Heart left ventricle (tissue), 16 donors: ENCODE data around the gene FLYWCH2. TPM values are rescaled to one million over a fixed set of nuclear protein-coding genes. Genes with fewer than 3 reads are reported as not detected.

Experiments
- ATAC-seq, 4 donors: fragments of 200-7000 bp; cut with Tn5 transposase; one replicate each; pipeline ENCODE4 v1.9.1; 2020 to 2022; ENCODE audit warnings: moderate library complexity in 4 of 4, mild to moderate bottlenecking in 3 of 4, moderate number of reproducible peaks in 1 of 4
- DNase-seq, 5 donors: peaks; one replicate each; pipeline ENCODE4 v3.0.0-alpha.2; 2020
- H3K27ac ChIP-seq, 12 donors: fragments of 200-600 bp; sonication (generic) in 4 of 12; one replicate each; pipeline versions ENCODE4 v1.5.0 to v1.8.0; 2016 to 2022; ENCODE audit warnings: mild to moderate bottlenecking in 2 of 12
- H3K27me3 ChIP-seq, 9 donors: fragments of 200-600 bp; sonication (generic) in 2 of 9; one replicate each; pipeline versions ENCODE4 v1.5.1 to v1.8.0; 2016 to 2022; ENCODE audit warnings: mild to moderate bottlenecking in 3 of 9
- H3K36me3 ChIP-seq, 9 donors: fragments of 200-600 bp; sonication (generic) in 2 of 9; one replicate each; pipeline versions ENCODE4 v1.5.0 to v1.8.0; 2018 to 2022; ENCODE audit warnings: mild to moderate bottlenecking in 2 of 9
- H3K4me1 ChIP-seq, 12 donors: fragments of 200-600 bp; sonication (generic) in 4 of 12; one replicate each; pipeline versions ENCODE4 v1.5.0 to v1.8.0; 2016 to 2022; ENCODE audit warnings: mild to moderate bottlenecking in 3 of 12
- H3K4me3 ChIP-seq, 12 donors: fragments of 200-600 bp; sonication (generic) in 4 of 12; one replicate each; pipeline versions ENCODE4 v1.5.0 to v1.8.0; 2017 to 2022; ENCODE audit warnings: mild to moderate bottlenecking in 9 of 12, moderate library complexity in 4 of 12
- H3K9me3 ChIP-seq, 12 donors: fragments of 200-600 bp; sonication (generic) in 4 of 12; one replicate each; pipeline versions ENCODE4 v1.5.0 to v1.8.0; 2016 to 2022; ENCODE audit warnings: mild to moderate bottlenecking in 1 of 12
- CTCF ChIP-seq, 12 donors: fragments of 200-600 bp; sonication (generic) in 4 of 12; IDR thresholded peaks; one replicate each; pipeline versions ENCODE4 v1.5.0 to v1.8.0; 2018 to 2022; ENCODE audit warnings: antibody characterized with exemption in 12 of 12, mild to moderate bottlenecking in 5 of 12
- POLR2A ChIP-seq, 2 donors: fragments of 450-650 bp; IDR thresholded peaks; one replicate each; pipeline ENCODE4 v1.6.1; 2017; ENCODE audit warnings: antibody characterized with exemption in 2 of 2, mild to moderate bottlenecking in 2 of 2, moderate library complexity in 2 of 2
- WGBS, 4 donors: extraction: QIAGEN DNeasy Blood & Tissue Kit in 2 of 4; methylation state at CpG; one replicate each; pipeline versions ENCODE4 v1.1.5 to v1.1.7; 2013 to 2018; 5-methylcytosine and 5-hydroxymethylcytosine counted together
- intact Hi-C, 10 donors: fragments of 100-400 bp; cut with DNase I; formaldehyde crosslinking; loops; one replicate each; pipeline versions ENCODE4 v1.11.1 to v1.14.2; 2022
- polyA plus RNA-seq, 2 donors: library from polyadenylated mRNA; stranded (reverse); fragments of 200-250 nt; gene quantifications; one replicate each; pipeline ENCODE4 v1.2.3, GENCODE V29; 2013
- total RNA-seq, 9 donors: library from RNA; depleted of rRNA in 2 of 9; stranded (reverse); fragments of >200 nt in 2 of 9; fragmentation: NEBNext Ultra II Directional in 3 of 9; extraction: Animal tissue kit (Norgen Biotek cat#: 25700) in 3 of 9; gene quantifications; one replicate each; pipeline versions ENCODE4 v1.1.0 to v1.2.4, GENCODE V29; 2016 to 2023
- donor health status: ischemic (EF 13 %, LVEDD 7.1; RV severe dilation, severe dysfunction).
- donor health status: healthy with polysubstance abuse.
- donor health status: DM: no; HTN: yes; CAD: no.
- donor health status: DM: no; HTN: no; CAD: no.
- donor health status: ischemic (EF 25% LVEDD 6.9; RV normal size, moderate dysfunction).
- donor health status: ischemic (EF 25% LVEDD 5.7; RV mildly dilated, moderate dysfunction).
- donor health status: healthy.
- donor health status: DM: yes; HTN: yes; CAD: no.
- donor health status: ischemic (EF 35%, LVEDD 5.7; RV mildly dilated, moderate dysfunction).
- donor health status: nonischemic (EF 11% LVEDD 7.7; RV severe dilation, severe dysfunction).
- donor health status: DM: yes; HTN: yes; CAD: no.
- donor health status: PGD.
- donor health status: ischemic (EF 29% LVEDD 5.4; RV normal size, mild dysfunction).
- donor health status: nonischemic (EF 23%, LVEDD 6.1; RV moderate dilation, normal function).

FLYWCH2 gene
- total and polyA plus RNA-seq, 11 donors, result 20.1 to 64.1 (median 23.7) TPM

DNA sequence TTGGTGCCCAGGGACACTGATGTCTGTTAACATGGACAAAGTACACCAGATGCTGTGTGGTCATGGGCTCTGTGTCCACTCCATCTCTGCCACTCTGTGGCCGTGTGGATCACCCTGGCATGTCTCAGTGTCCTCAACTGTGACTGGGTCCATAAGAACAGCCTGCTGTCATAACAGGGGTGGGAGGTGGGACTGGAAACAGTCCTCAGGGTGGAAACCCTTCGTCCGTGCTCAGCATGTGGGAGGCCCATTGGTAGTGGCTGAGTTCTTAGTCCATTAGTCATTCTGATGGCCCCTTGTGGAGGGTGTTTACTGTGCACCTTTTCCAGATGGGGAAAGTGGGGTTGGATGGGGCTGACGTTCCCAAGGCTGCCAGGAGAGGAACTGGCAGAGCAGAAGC is 12.8 kb downstream of the FLYWCH2 start:
- DNase-seq, result no peak
- no peak overlapping the region for H3K4me3 ChIP-seq
- peaks cover 0 to 12% (median 7%) of the 10 kb centered on the region in 12 donors for H3K4me1 ChIP-seq
- ATAC-seq, result no peak
- intact Hi-C loops, result no loop called here
- TF ChIP-seq POLR2A (IDR thresholded peaks at IDR 0.05) (no peak), CTCF (IDR thresholded peaks at IDR 0.05) (no peak)
- H3K27me3 ChIP-seq, result no peaks in the 10 kb centered on the region
- H3K36me3 ChIP-seq, result peaks cover 0 to 48% (median 19%) of the 10 kb centered on the region in 9 donors
- no peak overlapping the region for H3K27ac ChIP-seq
- 69 to 87% (median 75%) methylated on average over 4 of the region's 4 CpGs for WGBS, 4 donors
- no peaks in the 10 kb centered on the region for H3K9me3 ChIP-seq

- ATAC-seq, result peak in 1 of 4 donors; percentile 11
- WGBS, 4 donors, result 86 to 97% (median 95%) methylated on average over 9 to 19 of the region's 19 CpGs
Measured at GRCh38 chr16:2896480-2897010, 13.5 kb downstream of the FLYWCH2 start.

GRCh38 chr16:2897110-2897509 is 14.1 kb downstream of the FLYWCH2 start:
- Histone ChIP-seq H3K4me3 (no peak overlapping the region), H3K9me3 (no peaks in the 10 kb centered on the region), H3K27ac (no peak overlapping the region), H3K36me3 (peaks cover 0 to 48% (median 19%) of the 10 kb centered on the region in 9 donors), H3K27me3 (no peaks in the 10 kb centered on the region), H3K4me1 (no peaks in the 10 kb centered on the region)
- WGBS, 4 donors, result 79 to 93% (median 83%) methylated on average over 5 to 7 of the region's 7 CpGs
- ATAC-seq, result no peak
- intact Hi-C loops, result no loop called here
- TF ChIP-seq POLR2A (IDR thresholded peaks at IDR 0.05), result no peak
- TF ChIP-seq CTCF (IDR thresholded peaks at IDR 0.05), result no peak
- DNase-seq, result no peak

More at GRCh38 chr16:2896480-2897010, 13.5 kb downstream of the FLYWCH2 start:
- Histone ChIP-seq H3K27ac (no peak overlapping the region), H3K4me3 (no peak overlapping the region), H3K4me1 (peaks cover 0 to 5% (median 1%) of the 10 kb centered on the region in 12 donors), H3K27me3 (no peaks in the 10 kb centered on the region), H3K9me3 (no peaks in the 10 kb centered on the region), H3K36me3 (peaks cover 0 to 48% (median 19%) of the 10 kb centered on the region in 9 donors)
- TF ChIP-seq CTCF (IDR thresholded peaks at IDR 0.05) (no peak), POLR2A (IDR thresholded peaks at IDR 0.05) (no peak)
- DNase-seq, result no peak
- intact Hi-C loops, result no loop called here

- Histone ChIP-seq H3K36me3 (peaks cover 0 to 47% (median 19%) of the 10 kb centered on the region in 9 donors), H3K27me3 (no peaks in the 10 kb centered on the region), H3K4me1 (peaks cover 0 to 9% (median 6%) of the 10 kb centered on the region in 12 donors), H3K27ac (no peak overlapping the region), H3K9me3 (no peaks in the 10 kb centered on the region), H3K4me3 (no peak overlapping the region)
- 86 to 91% (median 89%) methylated on average over 9 to 10 of the region's 10 CpGs for whole genome bisulfite sequencing, 4 donors
- TF ChIP-seq POLR2A (IDR thresholded peaks at IDR 0.05), result no peak
- no peak for TF ChIP-seq CTCF (IDR thresholded peaks at IDR 0.05)
- DNase-seq (no peak), ATAC-seq (no peak)
- intact Hi-C loops, result no loop called here
Measured at GRCh38 chr16:2898831-2899563, 16.0 kb downstream of the FLYWCH2 start.
